ENCODE data around the gene ADAMTSL4. TPM values are rescaled to one million over a fixed set of nuclear protein-coding genes. Genes with fewer than 3 reads are reported as not detected.
A peak's percentile ranks its signal among the peaks of the same experiment; 100 is the strongest.
"Not testable (repeated sequence)": the region's sequence is repeated elsewhere in the genome, so short reads cannot be mapped to it uniquely, and the experiment has no call there.

Gene ADAMTSL4
- total RNA-seq, 1 experiment from 2014 or later, result 9.5 TPM

DNA sequence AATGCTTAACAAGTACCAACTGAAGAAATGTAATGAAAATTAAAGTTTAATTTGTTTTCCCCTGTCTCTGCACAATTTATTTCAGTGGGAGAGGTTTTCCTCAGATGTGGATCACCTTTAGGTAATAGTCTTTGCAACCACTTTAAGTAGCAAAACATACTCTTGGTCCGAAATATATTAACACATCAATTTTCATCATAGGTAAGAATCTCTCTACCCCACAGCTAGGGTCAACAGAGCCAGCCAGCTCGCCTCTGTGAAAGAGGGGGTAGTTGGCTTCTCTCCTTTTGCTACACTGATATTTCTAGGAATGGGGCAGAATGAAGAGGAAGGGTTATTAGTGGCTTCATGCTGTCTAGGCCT lies 55.0 kb downstream of the ADAMTSL4 start:
- Histone ChIP-seq H3K36me3 (ENCODE audit: control insufficient read depth, insufficient read depth, low read length) (no peaks in the 10 kb centered on the region), H3K27ac (ENCODE audit: low read length) (peak overlapping the region; percentile 89), H3K9me3 (ENCODE audit: control insufficient read depth, insufficient read depth, low read depth, low read length) (no peaks in the 10 kb centered on the region), H3K27me3 (ENCODE audit: control insufficient read depth, insufficient read depth, low read length) (no peaks in the 10 kb centered on the region), H3K4me3 (ENCODE audit: low read depth in 2 of 2, low read length in 2 of 2) (no peak overlapping the region), H3K4me1 (ENCODE audit: control insufficient read depth, insufficient read depth, low read length) (peaks cover 15% of the 10 kb centered on the region)
- in situ Hi-C loops (cut with HindIII; ENCODE audit: low pct_unique_long_range_greater_than_20kb, low sequenced_read_pairs), result no loop called here
- no peak for DNase-seq (ENCODE audit: low read depth, low spot score)
- TF ChIP-seq TCF7L2 (IDR thresholded peaks at IDR 0.05; ENCODE audit: low read depth, low read length) (no peak), POLR2AphosphoS5 (IDR thresholded peaks at IDR 0.05; ENCODE audit: low read depth, low read length) (no peak), SIN3A (IDR thresholded peaks at IDR 0.05; ENCODE audit: borderline replicate concordance, insufficient read depth, low read depth, low read length) (no peak)
- TF ChIP-seq, protein P1, sequence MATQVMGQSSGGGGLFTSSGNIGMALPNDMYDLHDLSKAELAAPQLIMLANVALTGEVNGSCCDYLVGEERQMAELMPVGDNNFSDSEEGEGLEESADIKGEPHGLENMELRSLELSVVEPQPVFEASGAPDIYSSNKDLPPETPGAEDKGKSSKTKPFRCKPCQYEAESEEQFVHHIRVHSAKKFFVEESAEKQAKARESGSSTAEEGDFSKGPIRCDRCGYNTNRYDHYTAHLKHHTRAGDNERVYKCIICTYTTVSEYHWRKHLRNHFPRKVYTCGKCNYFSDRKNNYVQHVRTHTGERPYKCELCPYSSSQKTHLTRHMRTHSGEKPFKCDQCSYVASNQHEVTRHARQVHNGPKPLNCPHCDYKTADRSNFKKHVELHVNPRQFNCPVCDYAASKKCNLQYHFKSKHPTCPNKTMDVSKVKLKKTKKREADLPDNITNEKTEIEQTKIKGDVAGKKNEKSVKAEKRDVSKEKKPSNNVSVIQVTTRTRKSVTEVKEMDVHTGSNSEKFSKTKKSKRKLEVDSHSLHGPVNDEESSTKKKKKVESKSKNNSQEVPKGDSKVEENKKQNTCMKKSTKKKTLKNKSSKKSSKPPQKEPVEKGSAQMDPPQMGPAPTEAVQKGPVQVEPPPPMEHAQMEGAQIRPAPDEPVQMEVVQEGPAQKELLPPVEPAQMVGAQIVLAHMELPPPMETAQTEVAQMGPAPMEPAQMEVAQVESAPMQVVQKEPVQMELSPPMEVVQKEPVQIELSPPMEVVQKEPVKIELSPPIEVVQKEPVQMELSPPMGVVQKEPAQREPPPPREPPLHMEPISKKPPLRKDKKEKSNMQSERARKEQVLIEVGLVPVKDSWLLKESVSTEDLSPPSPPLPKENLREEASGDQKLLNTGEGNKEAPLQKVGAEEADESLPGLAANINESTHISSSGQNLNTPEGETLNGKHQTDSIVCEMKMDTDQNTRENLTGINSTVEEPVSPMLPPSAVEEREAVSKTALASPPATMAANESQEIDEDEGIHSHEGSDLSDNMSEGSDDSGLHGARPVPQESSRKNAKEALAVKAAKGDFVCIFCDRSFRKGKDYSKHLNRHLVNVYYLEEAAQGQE (IDR thresholded peaks at IDR 0.05; ENCODE audit: insufficient read depth in 1 of 2, low read depth in 2 of 2, low read length in 1 of 2), result no peak
- TF ChIP-seq, protein P2, sequence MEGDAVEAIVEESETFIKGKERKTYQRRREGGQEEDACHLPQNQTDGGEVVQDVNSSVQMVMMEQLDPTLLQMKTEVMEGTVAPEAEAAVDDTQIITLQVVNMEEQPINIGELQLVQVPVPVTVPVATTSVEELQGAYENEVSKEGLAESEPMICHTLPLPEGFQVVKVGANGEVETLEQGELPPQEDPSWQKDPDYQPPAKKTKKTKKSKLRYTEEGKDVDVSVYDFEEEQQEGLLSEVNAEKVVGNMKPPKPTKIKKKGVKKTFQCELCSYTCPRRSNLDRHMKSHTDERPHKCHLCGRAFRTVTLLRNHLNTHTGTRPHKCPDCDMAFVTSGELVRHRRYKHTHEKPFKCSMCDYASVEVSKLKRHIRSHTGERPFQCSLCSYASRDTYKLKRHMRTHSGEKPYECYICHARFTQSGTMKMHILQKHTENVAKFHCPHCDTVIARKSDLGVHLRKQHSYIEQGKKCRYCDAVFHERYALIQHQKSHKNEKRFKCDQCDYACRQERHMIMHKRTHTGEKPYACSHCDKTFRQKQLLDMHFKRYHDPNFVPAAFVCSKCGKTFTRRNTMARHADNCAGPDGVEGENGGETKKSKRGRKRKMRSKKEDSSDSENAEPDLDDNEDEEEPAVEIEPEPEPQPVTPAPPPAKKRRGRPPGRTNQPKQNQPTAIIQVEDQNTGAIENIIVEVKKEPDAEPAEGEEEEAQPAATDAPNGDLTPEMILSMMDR (IDR thresholded peaks at IDR 0.05), result no peak
- intact Hi-C loops (cut with micrococcal nuclease; ENCODE audit: unreplicated experiment), result no loop called here
- POLR2A ChIA-PET, result interaction anchor here (0.5 to 1.1 kb wide), 4 partner anchors 15 to 25 kb away, joined by 3 to 8 read pairs (median 4); partner anchors contain the start of gene MCL1
- CTCF ChIA-PET, result interaction anchor here (0.7 kb wide), 1 partner anchor 44 kb away, joined by 3 read pairs; no protein-coding TSS in a partner anchor
- TSS peak; percentile 59 for BruUV-seq (replicated peaks)
- no peak for ATAC-seq

DNA sequence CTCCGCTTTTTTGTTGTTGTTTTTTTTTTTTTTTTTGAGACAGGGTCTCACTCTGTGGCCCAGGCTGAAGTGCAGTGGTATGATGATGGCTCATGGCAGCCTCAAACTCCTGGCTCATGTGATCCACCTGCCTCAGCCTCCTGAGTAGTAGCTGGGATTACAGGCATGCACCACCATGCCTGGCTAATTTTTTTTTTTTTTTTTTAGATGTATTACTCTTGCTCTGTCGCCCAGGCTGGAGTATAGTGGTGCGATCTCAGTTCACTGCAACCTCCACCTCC lies 56.2 kb downstream of the ADAMTSL4 start:
- CTCF ChIA-PET; ATAC-seq; H3K9me3 ChIP-seq (ENCODE audit: control insufficient read depth, insufficient read depth, low read depth, low read length); H3K4me3 ChIP-seq (ENCODE audit: low read depth in 2 of 2, low read length in 2 of 2); H3K36me3 ChIP-seq (ENCODE audit: control insufficient read depth, insufficient read depth, low read length); in situ Hi-C loops (cut with HindIII; ENCODE audit: low pct_unique_long_range_greater_than_20kb, low sequenced_read_pairs); DNase-seq (ENCODE audit: low read depth, low spot score); H3K27me3 ChIP-seq (ENCODE audit: control insufficient read depth, insufficient read depth, low read length); BruUV-seq (replicated peaks); intact Hi-C loops (cut with micrococcal nuclease; ENCODE audit: unreplicated experiment): not testable (repeated sequence)
- POLR2A ChIA-PET, result interaction anchor here (0.6 to 1.2 kb wide), 5 partner anchors 8 to 40 kb away, joined by 3 to 9 read pairs (median 4); partner anchors contain the start of gene MCL1
- H3K4me1 ChIP-seq (ENCODE audit: control insufficient read depth, insufficient read depth, low read length), result peaks cover 15% of the 10 kb centered on the region
- H3K27ac ChIP-seq (ENCODE audit: low read length), result peak overlapping the region; percentile 89

DNA sequence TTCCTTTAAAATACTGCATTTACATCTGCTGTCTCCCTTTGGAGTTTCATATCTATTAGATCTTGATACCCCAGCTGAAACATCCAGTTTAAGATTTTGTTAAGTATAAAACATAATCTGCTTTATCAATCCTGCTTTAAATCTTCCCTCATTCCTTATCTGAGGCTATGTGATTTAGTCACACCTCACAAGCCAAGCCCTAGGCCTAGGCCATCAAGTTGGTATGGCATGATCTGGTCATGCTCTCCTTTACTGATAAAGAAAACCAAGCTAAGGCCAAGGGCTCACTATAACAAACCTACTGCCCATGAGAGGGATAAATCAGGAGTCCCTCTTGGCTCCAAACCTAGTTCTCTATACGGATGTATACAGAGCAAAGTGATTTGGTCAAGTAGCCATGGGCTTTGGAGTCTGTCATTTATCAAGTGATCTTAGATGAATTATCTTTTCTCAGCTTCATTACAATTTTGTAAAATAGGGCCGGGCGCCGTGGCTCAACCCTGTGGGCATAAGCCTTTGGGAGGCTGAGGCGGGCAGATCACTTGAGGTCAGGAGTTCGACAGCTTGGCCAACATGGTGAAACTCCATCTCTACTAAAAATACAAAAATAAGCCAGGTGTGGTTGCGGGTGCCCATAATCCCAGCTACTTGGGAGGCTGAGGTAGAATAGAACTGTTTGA lies 57.4 kb downstream of the ADAMTSL4 start:
- no TSS peak for BruUV-seq (replicated peaks)
- CTCF ChIA-PET, result no interaction called here
- DNase-seq (ENCODE audit: low read depth, low spot score) (no peak), ATAC-seq (no peak)
- in situ Hi-C loops (cut with HindIII; ENCODE audit: low pct_unique_long_range_greater_than_20kb, low sequenced_read_pairs) (no loop called here), intact Hi-C loops (cut with micrococcal nuclease; ENCODE audit: unreplicated experiment) (no loop called here)
- Histone ChIP-seq H3K36me3 (ENCODE audit: control insufficient read depth, insufficient read depth, low read length) (no peaks in the 10 kb centered on the region), H3K9me3 (ENCODE audit: control insufficient read depth, insufficient read depth, low read depth, low read length) (no peaks in the 10 kb centered on the region), H3K4me1 (ENCODE audit: control insufficient read depth, insufficient read depth, low read length) (peaks cover 18% of the 10 kb centered on the region), H3K27me3 (ENCODE audit: control insufficient read depth, insufficient read depth, low read length) (no peaks in the 10 kb centered on the region), H3K27ac (ENCODE audit: low read length) (peak overlapping the region; percentile 57; the same call in 1 of the 2 replicates), H3K4me3 (ENCODE audit: low read depth in 2 of 2, low read length in 2 of 2) (no peak overlapping the region)
- TF ChIP-seq TCF7L2 (IDR thresholded peaks at IDR 0.05; ENCODE audit: low read depth, low read length), result no peak
- TF ChIP-seq, protein P1 (IDR thresholded peaks at IDR 0.05; ENCODE audit: insufficient read depth in 1 of 2, low read depth in 2 of 2, low read length in 1 of 2), result no peak
- TF ChIP-seq, protein P2 (IDR thresholded peaks at IDR 0.05), result no peak
- TF ChIP-seq POLR2AphosphoS5 (IDR thresholded peaks at IDR 0.05; ENCODE audit: low read depth, low read length), result no peak
- no peak for TF ChIP-seq SIN3A (IDR thresholded peaks at IDR 0.05; ENCODE audit: borderline replicate concordance, insufficient read depth, low read depth, low read length)
- POLR2A ChIA-PET, result interaction anchor here (0.6 kb wide), 1 partner anchor 243 kb away, joined by 3 read pairs; no protein-coding TSS in a partner anchor

All from Panc1 (cell line).